IMR-90 (cell line): ENCODE measurements around the gene ARSJ. TPM values are rescaled to one million over a fixed set of nuclear protein-coding genes. Genes with fewer than 3 reads are reported as not detected.

Source experiments
- ATAC-seq: fragments of 200-7000 bp; cut with Tn5 transposase; 2 replicates; pipeline ENCODE4 v1.9.1; 2020; ENCODE audit warnings: low read depth, mild to moderate bottlenecking, moderate library complexity
- BruUV-seq: library from RNA; stranded (reverse); fragments of 400-500 nt; replicated peaks from 2 replicates; lab custom pipeline; 2021; lab: Mats Ljungman, UMichigan
- CTCF ChIA-PET: fragments of 300-600 bp; formaldehyde crosslinking; extraction: SDS; loops from one replicate; lab custom pipeline; 2021; ENCODE audit warnings: antibody characterized with exemption; lab: Yijun Ruan, JAX
- POLR2A ChIA-PET: fragments of 300-600 bp; sonication (Branson Sonifier 250); formaldehyde crosslinking; loops from one replicate; lab custom pipeline; 2022; ENCODE audit warnings: antibody characterized with exemption; ENCODE audit not compliant: unreplicated experiment; lab: Charles Lee
- DNase-seq: peaks from one replicate; pipeline ENCODE4 v3.0.0; 2013
- H2AFZ ChIP-seq: replicated peaks from 2 replicates; pipeline ENCODE3; 2013; ENCODE audit warnings: low read length, mild to moderate bottlenecking; ENCODE audit not compliant: poor library complexity
- H2AK5ac ChIP-seq: 2 replicates; pipeline ENCODE4 v1.6.1; 2013; ENCODE audit warnings: low read depth, low read length, inconsistent platforms
- H2AK9ac ChIP-seq: replicated peaks from 2 replicates; pipeline ENCODE3; 2013; ENCODE audit warnings: mild to moderate bottlenecking, low read depth, low read length, moderate library complexity; ENCODE audit not compliant: poor library complexity
- H2BK120ac ChIP-seq: 2 replicates; pipeline ENCODE4 v1.6.1; 2013; ENCODE audit warnings: low read depth, low read length, inconsistent platforms
- H2BK15ac ChIP-seq: 3 replicates; pipeline ENCODE4 v1.6.1; 2013; ENCODE audit warnings: low read depth, low read length, inconsistent platforms
- H2BK20ac ChIP-seq: 2 replicates; pipeline ENCODE4 v1.6.1; 2013; ENCODE audit warnings: low read depth, mild to moderate bottlenecking, inconsistent platforms, low read length, moderate library complexity
- H2BK5ac ChIP-seq: 2 replicates; pipeline ENCODE4 v1.6.1; 2013; ENCODE audit warnings: mild to moderate bottlenecking, low read depth, low read length, inconsistent platforms; ENCODE audit not compliant: poor library complexity, severe bottlenecking
- H3K14ac ChIP-seq: replicated peaks from 2 replicates; pipeline ENCODE4 v1.6.1; 2013; ENCODE audit warnings: low read depth, low read length, inconsistent platforms
- H3K18ac ChIP-seq: 2 replicates; pipeline ENCODE4 v1.6.1; 2013; ENCODE audit warnings: low read depth, low read length, control low read depth
- H3K23ac ChIP-seq: 2 replicates; pipeline ENCODE4 v1.6.1; 2013; ENCODE audit warnings: low read depth, low read length, inconsistent platforms
- H3K27ac ChIP-seq: 2 replicates; pipeline ENCODE4 v1.5.1; 2013; ENCODE audit warnings: mild to moderate bottlenecking, control low read depth, low read length; ENCODE audit not compliant: insufficient read depth
- H3K27me3 ChIP-seq: 2 replicates; pipeline ENCODE4 v1.6.1; 2013; ENCODE audit warnings: low read length; ENCODE audit not compliant: control insufficient read depth, insufficient read depth
- H3K36me3 ChIP-seq: 2 replicates; pipeline ENCODE4 v1.6.1; 2013; ENCODE audit warnings: low read length, mixed read lengths; ENCODE audit not compliant: control insufficient read depth, insufficient read depth
- H3K4ac ChIP-seq: 2 replicates; pipeline ENCODE4 v1.6.1; 2013; ENCODE audit warnings: low read depth, low read length, inconsistent platforms
- H3K4me1 ChIP-seq: 2 replicates; pipeline ENCODE4 v1.6.1; 2013; ENCODE audit warnings: low read length, mixed read lengths; ENCODE audit not compliant: control insufficient read depth, insufficient read depth
- H3K4me2 ChIP-seq: 2 replicates; pipeline ENCODE4 v1.6.1; 2013; ENCODE audit warnings: low read depth, mild to moderate bottlenecking, control low read depth, low read length, moderate library complexity
- H3K4me3 ChIP-seq: 2 replicates; pipeline ENCODE4 v1.5.1; 2013; ENCODE audit warnings: low read depth, mild to moderate bottlenecking, control low read depth, low read length, moderate library complexity; ENCODE audit not compliant: insufficient read depth
- H3K56ac ChIP-seq: 2 replicates; pipeline ENCODE4 v1.6.1; 2013; ENCODE audit warnings: low read length, inconsistent platforms; ENCODE audit not compliant: insufficient read depth; ENCODE audit errors: extremely low read depth
- H3K79me1 ChIP-seq, 2 experiments: 2 replicates each; pipeline ENCODE4 v1.6.1; 2013; ENCODE audit warnings: low read length in 2 of 2, inconsistent platforms in 1 of 2, low read depth in 1 of 2
- H3K9ac ChIP-seq: 2 replicates; pipeline ENCODE4 v1.6.1; 2013; ENCODE audit warnings: low read depth, low read length, control low read depth
- H3K9me1 ChIP-seq: 2 replicates; pipeline ENCODE4 v1.6.1; 2013; ENCODE audit warnings: low read length, inconsistent platforms; ENCODE audit not compliant: insufficient read depth
- H3K9me3 ChIP-seq: 2 replicates; pipeline ENCODE4 v1.6.1; 2013; ENCODE audit warnings: low read length; ENCODE audit not compliant: control insufficient read depth, insufficient read depth
- H4K20me1 ChIP-seq: 2 replicates; pipeline ENCODE4 v1.6.1; 2013; ENCODE audit warnings: low read length, inconsistent platforms; ENCODE audit not compliant: insufficient read depth
- H4K5ac ChIP-seq: 2 replicates; pipeline ENCODE4 v1.6.1; 2013; ENCODE audit warnings: mild to moderate bottlenecking, low read depth, low read length, control low read depth
- H4K8ac ChIP-seq, 2 experiments: 2 replicates each; pipeline ENCODE4 v1.6.1; 2013; ENCODE audit warnings: low read depth in 2 of 2, low read length in 2 of 2, control low read depth in 1 of 2, inconsistent platforms in 1 of 2
- H4K91ac ChIP-seq: 2 replicates; pipeline ENCODE4 v1.6.1; 2013; ENCODE audit warnings: low read depth, low read length, inconsistent platforms; ENCODE audit not compliant: insufficient read depth
- BHLHE40 ChIP-seq: fragments of 150-350 bp; IDR thresholded peaks from 2 replicates; pipeline ENCODE4 v1.6.1; 2016; ENCODE audit warnings: mild to moderate bottlenecking, low read depth, low read length
- CEBPB ChIP-seq: IDR thresholded peaks from 2 replicates; pipeline ENCODE4 v1.6.1; 2012; ENCODE audit warnings: low read depth, low read length, improper control_type of control experiment
- CHD1 ChIP-seq: IDR thresholded peaks from 2 replicates; pipeline ENCODE4 v1.6.1; 2012; ENCODE audit warnings: low read depth, low read length, improper control_type of control experiment
- CTCF ChIP-seq: conservative IDR thresholded peaks from 2 replicates; pipeline ENCODE4 v1.5.1; 2012; ENCODE audit warnings: mild to moderate bottlenecking, low read depth, low read length, improper control_type of control experiment
- ELK1 ChIP-seq: fragments of 150-350 bp; IDR thresholded peaks from 2 replicates; pipeline ENCODE4 v1.6.1; 2016; ENCODE audit warnings: low read depth, mild to moderate bottlenecking, low read length, moderate library complexity, borderline replicate concordance
- FOS ChIP-seq: fragments of 150-350 bp; IDR thresholded peaks from 2 replicates; pipeline ENCODE4 v1.6.1; 2016; ENCODE audit warnings: low read depth, low read length
- MAFK ChIP-seq: IDR thresholded peaks from 2 replicates; pipeline ENCODE4 v1.6.1; 2012; ENCODE audit warnings: low read depth, low read length, improper control_type of control experiment
- MAZ ChIP-seq: IDR thresholded peaks from 2 replicates; pipeline ENCODE4 v1.6.1; 2012; ENCODE audit warnings: low read depth, mild to moderate bottlenecking, low read length, improper control_type of control experiment, moderate library complexity, borderline replicate concordance
- MXI1 ChIP-seq: IDR thresholded peaks from 2 replicates; pipeline ENCODE4 v1.6.1; 2012; ENCODE audit warnings: low read depth, mild to moderate bottlenecking, low read length, moderate library complexity, borderline replicate concordance
- NFE2L2 ChIP-seq: fragments of 150-350 bp; IDR thresholded peaks from 2 replicates; pipeline ENCODE4 v1.6.1; 2016; ENCODE audit warnings: low read depth, mild to moderate bottlenecking, low read length
- POLR2A ChIP-seq: IDR thresholded peaks from 2 replicates; pipeline ENCODE4 v1.6.1; 2012; ENCODE audit warnings: mild to moderate bottlenecking, low read depth, low read length
- RAD21 ChIP-seq: IDR thresholded peaks from 2 replicates; pipeline ENCODE4 v1.6.1; 2012; ENCODE audit warnings: low read length, improper control_type of control experiment
- RCOR1 ChIP-seq: IDR thresholded peaks from 2 replicates; pipeline ENCODE4 v1.6.1; 2012; ENCODE audit warnings: mild to moderate bottlenecking, low read length, improper control_type of control experiment; ENCODE audit not compliant: insufficient replicate concordance
- RFX5 ChIP-seq: IDR thresholded peaks from 2 replicates; pipeline ENCODE4 v1.8.0; 2012; ENCODE audit warnings: low read depth, mild to moderate bottlenecking, low read length, moderate library complexity
- SMC3 ChIP-seq: fragments of 150-350 bp; IDR thresholded peaks from 2 replicates; pipeline ENCODE4 v1.6.1; 2016; ENCODE audit warnings: low read depth, mild to moderate bottlenecking, antibody characterized with exemption, low read length, moderate library complexity
- USF2 ChIP-seq: fragments of 150-350 bp; IDR thresholded peaks from 2 replicates; pipeline ENCODE4 v1.6.1; 2017; ENCODE audit warnings: mild to moderate bottlenecking, antibody characterized with exemption, low read length, low read depth
- WGBS, 2 experiments: methylation state at CpG; one replicate each; pipeline versions ENCODE4 v1.1.5 to v1.1.7; 2013; ENCODE audit warnings: missing lambda C conversion rate in 2 of 2; ENCODE audit not compliant: insufficient read length in 1 of 2; ENCODE audit errors: extremely low coverage in 2 of 2; 5-methylcytosine and 5-hydroxymethylcytosine counted together
- dilution Hi-C: fragments of 300-500 bp; cut with HindIII; formaldehyde crosslinking; loops from one replicate; pipeline ENCODE4 v1.14.3; 2018; ENCODE audit warnings: low sequenced_read_pairs; ENCODE audit not compliant: unreplicated experiment
- in situ Hi-C: fragments of 300-500 bp; cut with MboI; formaldehyde crosslinking; loops from 3 replicates; pipeline ENCODE4 v1.14.3; 2019; ENCODE audit warnings: low sequenced_read_pairs, inconsistent platforms, mixed read lengths
- intact Hi-C: fragments of 100-400 bp; cut with micrococcal nuclease; formaldehyde crosslinking; loops from 2 replicates; pipeline ENCODE4 v1.10.0; 2022
- polyA plus RNA-seq, 3 experiments: library from polyadenylated mRNA; depleted of rRNA; stranded (reverse); fragments of >200 nt; gene quantifications; 2 replicates each; pipeline ENCODE4 v1.2.3, GENCODE V29; 2012; ENCODE audit warnings: low replicate concordance in 1 of 3
- total RNA-seq: library from RNA; depleted of rRNA; stranded (reverse); fragments of >200 nt; gene quantifications from 2 replicates; pipeline ENCODE4 v1.2.3, GENCODE V29; 2012

ARSJ gene
- total and polyA plus RNA-seq, 2 of the 4 experiments (the other 2 are of a cell fraction) = 47.7 to 143 TPM

DNA sequence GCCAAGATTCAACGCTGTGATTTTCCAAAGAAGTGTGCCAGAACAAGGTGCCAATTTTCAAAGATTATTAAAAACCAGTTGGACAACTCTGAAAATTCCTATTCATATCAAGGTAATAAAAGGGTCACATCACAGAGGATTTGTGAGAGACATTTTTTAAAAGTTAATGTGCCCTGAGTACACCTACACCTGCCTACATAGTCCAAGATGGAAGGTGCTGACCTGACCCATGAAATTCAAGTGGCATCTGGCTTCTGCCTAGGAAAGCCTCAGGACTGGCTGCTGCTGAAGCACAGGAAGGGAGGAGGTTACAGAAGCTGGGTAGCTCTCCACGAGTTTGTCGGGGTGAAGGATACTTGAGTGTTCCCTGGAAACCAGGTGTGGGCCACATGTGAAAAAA is 11.4 kb upstream of the ARSJ start:
- H2BK15ac ChIP-seq = no peak overlapping the region
- no peak overlapping the region for H2BK5ac ChIP-seq
- H3K9me1 ChIP-seq = no peaks in the 10 kb centered on the region
- no peak overlapping the region for H3K18ac ChIP-seq
- H4K91ac ChIP-seq = no peak overlapping the region
- H3K9ac ChIP-seq = no peak overlapping the region
- no peaks in the 10 kb centered on the region for H3K36me3 ChIP-seq
- ChIA-PET CTCF (no interaction called here), POLR2A (no interaction called here)
- H3K14ac ChIP-seq = no peak overlapping the region
- no peak overlapping the region for H3K4me2 ChIP-seq
- TF ChIP-seq MXI1 = no peak
- no peak for TF ChIP-seq NFE2L2
- no peak for TF ChIP-seq MAFK
- TF ChIP-seq CHD1 = no peak
- TF ChIP-seq POLR2A = no peak
- TF ChIP-seq RFX5 = no peak
- TF ChIP-seq BHLHE40 = no peak
- no peak for TF ChIP-seq ELK1
- TF ChIP-seq USF2 = no peak
- no peak for TF ChIP-seq RCOR1
- no peak for TF ChIP-seq FOS
- no peak for TF ChIP-seq CTCF
- no peak for TF ChIP-seq MAZ
- no peak for TF ChIP-seq SMC3
- TF ChIP-seq RAD21 = no peak
- TF ChIP-seq CEBPB = no peak
- no peak overlapping the region for H4K8ac ChIP-seq
- no CpG with 5 or more reads among the region's 3 CpGs for WGBS, 2 experiments
- no peak for DNase-seq
- H3K4me1 ChIP-seq = no peaks in the 10 kb centered on the region
- H3K23ac ChIP-seq = no peak overlapping the region
- H2AK5ac ChIP-seq = no peak overlapping the region
- no peak overlapping the region for H4K5ac ChIP-seq
- no peaks in the 10 kb centered on the region for H3K79me1 ChIP-seq
- H3K4ac ChIP-seq = no peak overlapping the region
- no peak overlapping the region for H3K56ac ChIP-seq
- no peak for ATAC-seq
- no peak overlapping the region for H2AK9ac ChIP-seq
- no peak overlapping the region for H2BK120ac ChIP-seq
- no peaks in the 10 kb centered on the region for H3K27me3 ChIP-seq
- in situ Hi-C loops = no loop called here
- intact Hi-C loops = no loop called here
- H4K20me1 ChIP-seq = no peaks in the 10 kb centered on the region
- H3K4me3 ChIP-seq = no peak overlapping the region
- 0 out of 2 replicates have a peak, but pooled peaks cover 1% of the 10 kb centered on the region for H3K9me3 ChIP-seq
- no peak overlapping the region for H2AFZ ChIP-seq
- BruUV-seq = no TSS peak
- dilution Hi-C loops = no loop called here
- no peak overlapping the region for H3K27ac ChIP-seq
- H2BK20ac ChIP-seq = no peak overlapping the region
